Ecto neural progenitor cell (in vitro differentiated cells): ENCODE data around the gene SNURF.
"Not testable (repeated sequence)": the region's sequence is repeated elsewhere in the genome, so short reads cannot be mapped to it uniquely, and the experiment has no call there.

Experiments
- DNase-seq: peaks from one replicate; pipeline ENCODE4 v3.0.0-alpha.2; 2018; ENCODE audit warnings: low spot score

SNURF gene

DNA sequence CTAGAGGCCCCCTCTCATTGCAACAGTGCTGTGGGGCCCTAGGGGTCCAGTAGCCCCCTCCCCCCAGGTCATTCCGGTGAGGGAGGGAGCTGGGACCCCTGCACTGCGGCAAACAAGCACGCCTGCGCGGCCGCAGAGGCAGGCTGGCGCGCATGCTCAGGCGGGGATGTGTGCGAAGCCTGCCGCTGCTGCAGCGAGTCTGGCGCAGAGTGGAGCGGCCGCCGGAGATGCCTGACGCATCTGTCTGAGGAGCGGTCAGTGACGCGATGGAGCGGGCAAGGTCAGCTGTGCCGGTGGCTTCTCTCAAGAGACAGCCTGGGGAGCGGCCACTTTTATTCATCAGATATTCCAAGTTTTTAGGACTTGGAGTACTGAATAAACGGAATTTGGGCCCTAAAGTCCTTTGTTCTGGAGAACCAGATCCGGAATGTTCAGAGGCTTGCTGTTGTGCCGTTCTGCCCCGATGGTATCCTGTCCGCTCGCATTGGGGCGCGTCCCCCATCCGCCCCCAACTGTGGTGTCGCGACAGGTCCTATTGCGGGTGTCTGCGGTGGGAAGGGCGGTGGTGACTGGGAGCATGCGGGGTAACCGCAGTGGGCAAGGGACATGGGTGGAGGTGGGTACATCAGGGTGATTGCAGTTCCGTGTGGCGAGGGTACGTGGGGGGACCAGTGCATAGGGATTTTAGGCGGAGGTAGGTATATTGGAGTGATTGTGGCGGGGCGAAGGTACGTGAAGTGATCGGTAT lies at the start of gene SNURF, which contains the start of gene SNRPN:
Gene SNURF, plus strand, starts transcription at position 205 of the 748 bp plus-strand sequence. Its CDS starts 62 bp downstream, at position 267.
Gene SNRPN, plus strand, starts transcription at position 205 of the 748 bp plus-strand sequence. CDS start 19,467 bp downstream, outside the sequence.
- DNase-seq, result peak; percentile 78

- no peak for DNase-seq
These were observed 38.3 kb upstream of the SNURF start for GRCh38 chr15:24916305-24917009.

GRCh38 chr15:24917431-24917830 lies 37.4 kb upstream of the SNURF start:
- DNase-seq, result no peak

DNA sequence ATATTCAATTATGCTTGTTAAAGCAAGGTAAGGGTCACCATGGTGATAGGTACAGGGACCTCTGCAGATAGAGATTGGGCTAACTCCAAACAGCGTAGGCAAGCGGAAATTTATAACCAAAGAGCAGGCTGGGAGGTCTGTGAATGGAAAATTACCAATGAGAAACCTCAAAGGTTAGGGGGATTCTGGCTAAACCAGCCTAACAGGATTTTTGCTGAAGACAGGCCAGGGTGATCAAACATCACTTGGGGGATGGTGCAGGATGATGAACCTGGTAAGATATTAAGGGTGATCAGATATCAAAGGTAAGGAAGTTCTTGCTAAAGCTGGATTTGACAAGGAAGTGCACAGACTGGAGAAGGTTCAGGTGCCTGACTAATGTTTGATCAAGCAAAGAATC lies 35.3 kb upstream of the SNURF start:
- DNase-seq, result no peak

DNA sequence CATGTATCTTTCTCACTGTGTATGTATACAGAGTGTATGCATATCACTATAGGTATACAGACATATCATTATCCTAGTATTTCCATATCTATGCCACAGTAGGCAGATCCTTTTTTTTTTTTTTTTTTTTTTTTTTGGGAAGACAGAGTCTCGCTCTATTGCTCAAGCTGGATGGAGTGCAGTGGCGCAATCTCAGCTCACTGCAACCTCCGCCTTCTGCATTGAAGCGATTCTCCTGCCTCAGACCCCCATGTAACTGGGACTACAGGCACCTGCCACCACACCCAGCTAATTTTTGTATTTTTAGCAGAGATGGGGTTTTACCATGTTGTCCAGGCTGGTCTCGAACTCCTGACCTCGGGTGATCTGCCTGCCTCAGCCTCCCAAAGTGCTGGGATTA lies 32.0 kb upstream of the SNURF start:
- not testable (repeated sequence) for DNase-seq

GRCh38 chr15:24924153-24924552 lies 30.6 kb upstream of the SNURF start:
- DNase-seq, result no peak

DNA sequence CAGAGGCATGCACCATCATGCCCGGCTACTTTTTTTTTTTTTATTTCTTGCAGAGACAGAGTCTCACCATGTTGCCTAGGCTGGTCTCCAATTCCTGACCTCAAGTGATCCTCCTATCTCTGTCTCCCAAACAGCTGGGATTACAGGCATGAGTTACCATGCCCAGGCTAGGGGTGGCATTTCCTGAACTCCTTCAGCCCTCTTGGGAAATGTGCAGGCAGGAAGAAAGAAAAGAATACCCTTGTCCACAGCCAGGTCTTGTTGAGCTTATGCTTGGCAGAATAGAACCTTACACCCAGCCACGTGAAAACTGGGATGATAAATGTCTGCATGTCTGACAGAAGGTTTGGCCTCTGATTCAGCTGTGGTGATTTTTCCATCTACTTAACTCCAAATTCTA lies 30.2 kb upstream of the SNURF start:
- DNase-seq, result no peak

DNA sequence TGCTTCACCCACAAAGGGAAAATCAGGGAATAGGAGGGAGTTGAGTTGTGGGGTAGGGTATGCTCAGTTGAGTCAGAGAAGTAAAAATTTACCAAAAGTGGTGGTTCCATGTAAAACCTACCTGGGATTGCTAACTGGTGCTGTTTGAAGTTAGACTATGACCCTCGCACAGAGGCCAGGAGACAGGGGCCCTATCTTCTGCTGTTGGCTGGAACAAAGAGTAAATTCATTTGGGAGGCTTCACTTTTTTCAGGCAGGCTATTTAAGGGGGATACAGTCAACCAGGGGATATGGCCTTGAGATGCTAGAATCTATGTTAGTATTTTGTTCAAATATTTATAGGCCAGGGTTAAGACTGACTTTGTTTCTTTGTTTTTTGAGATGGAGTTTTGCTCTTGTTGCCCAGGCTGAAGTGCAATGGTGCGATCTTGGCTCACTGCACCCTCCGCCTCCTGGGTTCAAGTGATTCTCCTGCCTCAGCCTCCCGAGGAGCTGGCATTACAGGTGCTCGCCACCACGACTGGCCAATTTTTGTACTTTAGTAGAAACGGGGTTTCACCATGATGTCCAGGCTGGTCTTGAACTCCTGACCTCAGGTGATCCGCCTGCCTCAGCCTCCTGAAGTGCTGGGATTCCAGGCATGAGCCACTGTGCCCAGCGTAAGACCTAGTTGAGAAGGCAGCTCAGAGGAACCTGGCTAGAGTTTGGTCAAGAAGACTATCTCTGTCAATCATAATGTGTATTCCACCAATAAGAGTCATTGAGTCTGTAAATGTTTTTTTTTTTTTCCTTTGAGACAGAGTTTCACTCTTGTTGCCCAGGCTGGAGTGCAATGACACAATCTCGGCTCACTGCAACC lies 22.7 kb upstream of the SNURF start:
- not testable (repeated sequence) for DNase-seq

DNA sequence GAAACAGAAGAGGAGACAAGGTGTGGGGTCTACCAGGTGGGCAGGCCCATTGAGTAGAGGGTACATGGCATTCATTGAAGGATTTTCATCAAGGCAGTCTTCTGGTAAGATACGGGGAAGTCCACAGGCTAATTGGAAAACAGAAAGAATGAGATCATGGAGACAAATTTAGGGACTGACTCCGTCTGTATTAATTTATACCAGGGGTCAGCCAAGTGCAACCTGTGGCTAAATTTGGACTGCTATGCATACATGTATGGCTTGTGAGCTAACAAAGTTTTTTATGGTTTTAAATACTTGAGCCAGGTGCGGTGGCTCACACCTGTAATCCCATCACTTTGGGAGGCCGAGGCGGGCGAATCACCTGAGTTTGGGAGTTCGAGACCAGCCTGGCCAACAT lies 21.1 kb upstream of the SNURF start:
- no peak for DNase-seq

DNA sequence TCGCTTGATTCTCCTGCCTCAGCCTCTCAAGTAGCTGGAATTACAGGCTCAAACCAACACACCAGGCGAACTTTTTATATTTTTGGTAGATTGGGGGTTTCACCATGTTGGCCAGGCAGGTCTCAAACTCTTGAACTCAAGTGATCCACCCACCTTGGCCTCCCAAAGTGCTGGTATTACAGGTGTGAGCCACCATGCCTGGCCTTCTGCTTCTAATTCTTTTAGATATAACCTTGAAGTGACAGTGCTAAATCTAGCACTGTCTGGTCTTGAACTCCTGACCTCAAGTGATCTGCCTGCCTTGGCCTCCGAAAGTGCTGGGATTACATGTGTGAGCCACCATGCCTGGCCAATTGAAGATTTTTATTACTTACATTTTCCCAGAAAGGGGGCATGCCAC lies 16.6 kb upstream of the SNURF start:
- not testable (repeated sequence) for DNase-seq

GRCh38 chr15:24940236-24940635 lies 14.6 kb upstream of the SNURF start:
- no peak for DNase-seq

GRCh38 chr15:24943361-24943760 lies 11.4 kb upstream of the SNURF start:
- DNase-seq, result no peak

- no peak for DNase-seq
These were observed 9.8 kb upstream of the SNURF start for GRCh38 chr15:24944954-24945353.

DNA sequence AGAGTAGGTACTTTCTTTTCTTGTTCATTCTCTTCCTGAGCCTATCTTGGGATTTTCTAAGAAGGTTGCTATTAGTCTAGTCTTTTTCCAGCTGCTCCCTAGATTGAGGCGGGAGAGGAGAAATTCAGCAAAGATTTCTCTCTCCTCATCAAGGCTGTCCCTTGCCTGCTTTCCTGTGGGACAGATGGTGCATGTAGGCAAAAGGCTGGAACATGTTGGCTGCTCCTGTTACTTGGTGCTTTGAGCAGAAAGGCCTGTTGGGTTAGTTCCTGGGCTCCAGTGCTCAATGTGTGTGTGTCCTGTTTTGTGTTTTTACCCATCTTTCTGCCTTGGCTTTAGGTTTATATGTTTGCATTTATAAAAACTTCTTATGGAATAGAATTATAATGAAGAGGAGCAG lies 9.1 kb upstream of the SNURF start:
- no peak for DNase-seq

- DNase-seq, result no peak
These were observed 6.3 kb upstream of the SNURF start for GRCh38 chr15:24948495-24948894.

DNA sequence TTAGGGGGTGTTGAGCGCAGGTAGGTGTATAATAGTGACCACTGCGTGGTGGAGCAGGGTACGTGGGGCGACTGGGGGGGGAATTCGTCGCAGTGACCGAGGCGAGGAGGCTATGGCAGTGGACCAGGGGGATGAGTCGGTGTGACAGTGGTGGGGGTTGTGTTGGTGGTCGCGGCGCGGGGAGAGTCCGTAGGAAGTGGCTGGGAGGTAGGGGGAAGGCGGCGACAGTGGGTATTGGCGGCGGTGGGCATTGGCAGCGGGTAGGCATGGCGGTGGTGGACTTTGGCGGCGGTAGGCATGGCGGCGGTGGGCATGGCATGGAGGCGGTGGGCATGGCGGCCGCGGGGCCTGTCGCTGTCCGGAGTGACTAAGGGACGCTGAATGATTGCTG lies 739 bp downstream of the SNURF start:
- DNase-seq, result peak; percentile 43

DNA sequence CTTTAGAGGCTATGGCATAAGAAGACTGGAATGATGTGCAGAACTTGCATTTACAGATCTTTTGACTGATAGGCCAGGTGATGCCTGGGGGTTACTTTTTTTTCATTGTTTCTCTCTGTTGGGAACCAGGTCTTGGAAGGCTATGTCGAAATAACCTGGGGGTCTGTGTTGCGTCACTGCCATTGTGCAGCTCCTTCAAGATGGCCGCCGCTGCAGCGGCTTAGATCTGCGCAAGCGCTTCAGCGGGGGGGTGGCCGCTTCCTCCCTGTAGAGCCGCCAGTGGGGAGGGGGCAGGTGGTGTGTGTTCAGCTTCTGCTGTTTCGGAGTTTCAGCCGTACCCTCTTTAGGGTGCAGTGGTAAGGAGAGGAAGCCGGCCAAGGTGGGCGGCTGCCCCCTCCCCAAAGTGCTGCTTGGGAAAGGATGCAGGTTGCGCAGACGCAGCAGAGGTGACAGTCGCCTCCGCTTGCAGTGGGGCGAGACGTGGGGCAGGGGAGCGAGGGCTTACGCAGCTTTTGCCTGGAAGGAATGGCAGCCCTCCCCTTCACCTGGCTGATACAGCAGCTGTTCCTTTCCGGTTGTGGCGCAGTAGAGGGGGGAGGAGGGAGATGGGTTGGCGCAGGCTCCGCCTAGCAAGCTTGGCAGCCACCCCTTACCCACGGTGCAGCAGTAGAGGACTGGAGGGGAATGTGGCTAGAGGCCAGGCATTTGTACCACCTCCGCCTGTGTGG lies 1.5 kb downstream of the SNURF start:
- DNase-seq, result peak; percentile 84

- no peak for DNase-seq
These were observed 2.9 kb downstream of the SNURF start for GRCh38 chr15:24957691-24958090.

DNA sequence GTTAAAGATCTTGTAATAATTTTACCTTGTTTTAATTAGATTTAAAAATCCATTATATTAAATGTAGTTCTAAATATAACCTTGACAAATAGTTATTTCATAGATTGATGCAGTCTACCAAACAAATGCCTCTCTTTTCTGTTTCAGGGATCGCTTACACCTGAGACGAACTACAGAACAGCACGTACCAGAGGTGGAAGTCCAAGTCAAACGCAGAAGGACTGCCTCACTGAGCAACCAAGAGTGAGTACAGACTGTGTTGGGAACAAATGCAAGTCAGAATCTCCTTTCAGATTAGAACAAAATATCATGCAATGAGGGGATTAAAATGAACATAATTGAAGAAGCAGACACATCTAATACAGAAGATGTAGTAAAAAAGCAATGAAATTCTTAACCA lies 7.2 kb downstream of the SNURF start:
- no peak for DNase-seq

GRCh38 chr15:24962880-24963279 lies 8.1 kb downstream of the SNURF start:
- no peak for DNase-seq

DNA sequence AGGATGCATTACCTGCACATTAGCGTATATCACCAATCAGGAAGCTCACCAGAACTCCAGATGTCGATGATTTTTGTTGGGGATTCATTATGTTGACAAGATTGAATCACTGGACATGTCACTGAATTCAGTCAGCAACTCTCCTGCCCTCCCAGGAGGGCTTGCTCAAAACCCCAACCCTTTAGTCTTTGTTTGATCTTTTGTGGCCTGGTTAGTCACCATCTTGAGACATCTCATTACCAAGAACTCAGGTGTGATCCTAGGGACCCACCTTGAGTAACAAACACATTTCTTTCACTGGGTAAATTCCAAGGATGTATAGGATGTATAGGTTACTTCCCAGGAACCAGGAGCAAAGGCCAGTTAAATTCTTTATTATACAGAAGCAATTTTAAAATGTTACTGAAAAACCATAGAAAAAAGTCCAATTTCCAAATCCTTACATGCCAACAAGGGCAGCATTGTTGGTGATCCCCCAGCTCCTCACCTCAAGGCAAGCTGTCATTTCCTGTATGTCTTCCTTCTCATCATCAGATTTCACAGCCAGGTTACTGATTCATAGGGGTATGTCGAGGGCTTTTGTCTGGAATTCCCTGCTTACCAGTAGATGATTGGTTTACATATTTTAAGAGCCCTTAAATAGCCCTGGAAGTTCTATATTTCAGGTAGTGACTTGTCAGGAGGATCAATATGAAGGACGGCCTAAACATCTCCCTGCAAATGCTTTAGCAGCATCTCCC lies 11.7 kb downstream of the SNURF start:
- no peak for DNase-seq
